ENCODE data around the gene LCK.

DNA sequence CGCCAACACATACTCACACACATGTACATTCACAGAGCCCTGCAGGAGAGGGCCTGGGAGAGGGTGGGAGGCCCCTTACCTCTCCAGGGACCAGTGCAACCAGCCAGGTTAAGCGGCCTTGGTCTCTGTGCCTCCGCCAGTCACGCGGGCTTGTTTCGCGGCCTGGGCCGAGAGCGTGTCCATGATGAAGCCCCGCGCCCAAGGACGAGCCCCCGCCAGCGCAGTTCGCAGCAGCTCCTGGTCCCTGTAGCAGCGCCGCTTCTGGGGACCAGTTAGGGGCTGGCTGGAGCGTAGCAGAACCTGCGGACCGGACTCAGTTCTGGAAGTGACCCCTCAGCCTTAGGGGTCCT lies 11.3 kb upstream of the LCK start:
- TF ChIP-seq, protein P1, sequence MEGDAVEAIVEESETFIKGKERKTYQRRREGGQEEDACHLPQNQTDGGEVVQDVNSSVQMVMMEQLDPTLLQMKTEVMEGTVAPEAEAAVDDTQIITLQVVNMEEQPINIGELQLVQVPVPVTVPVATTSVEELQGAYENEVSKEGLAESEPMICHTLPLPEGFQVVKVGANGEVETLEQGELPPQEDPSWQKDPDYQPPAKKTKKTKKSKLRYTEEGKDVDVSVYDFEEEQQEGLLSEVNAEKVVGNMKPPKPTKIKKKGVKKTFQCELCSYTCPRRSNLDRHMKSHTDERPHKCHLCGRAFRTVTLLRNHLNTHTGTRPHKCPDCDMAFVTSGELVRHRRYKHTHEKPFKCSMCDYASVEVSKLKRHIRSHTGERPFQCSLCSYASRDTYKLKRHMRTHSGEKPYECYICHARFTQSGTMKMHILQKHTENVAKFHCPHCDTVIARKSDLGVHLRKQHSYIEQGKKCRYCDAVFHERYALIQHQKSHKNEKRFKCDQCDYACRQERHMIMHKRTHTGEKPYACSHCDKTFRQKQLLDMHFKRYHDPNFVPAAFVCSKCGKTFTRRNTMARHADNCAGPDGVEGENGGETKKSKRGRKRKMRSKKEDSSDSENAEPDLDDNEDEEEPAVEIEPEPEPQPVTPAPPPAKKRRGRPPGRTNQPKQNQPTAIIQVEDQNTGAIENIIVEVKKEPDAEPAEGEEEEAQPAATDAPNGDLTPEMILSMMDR (IDR thresholded peaks at IDR 0.05) = no peak
- TF ChIP-seq JUN (CRISPR knock-in tag; IDR thresholded peaks at IDR 0.05) = no peak
- TF ChIP-seq SMAD3 (CRISPR knock-in tag; IDR thresholded peaks at IDR 0.05; ENCODE audit: borderline replicate concordance) = no peak
- TF ChIP-seq ELF4 (CRISPR knock-in tag; IDR thresholded peaks at IDR 0.05; ENCODE audit: low read depth) = no peak
- TF ChIP-seq, protein P2, sequence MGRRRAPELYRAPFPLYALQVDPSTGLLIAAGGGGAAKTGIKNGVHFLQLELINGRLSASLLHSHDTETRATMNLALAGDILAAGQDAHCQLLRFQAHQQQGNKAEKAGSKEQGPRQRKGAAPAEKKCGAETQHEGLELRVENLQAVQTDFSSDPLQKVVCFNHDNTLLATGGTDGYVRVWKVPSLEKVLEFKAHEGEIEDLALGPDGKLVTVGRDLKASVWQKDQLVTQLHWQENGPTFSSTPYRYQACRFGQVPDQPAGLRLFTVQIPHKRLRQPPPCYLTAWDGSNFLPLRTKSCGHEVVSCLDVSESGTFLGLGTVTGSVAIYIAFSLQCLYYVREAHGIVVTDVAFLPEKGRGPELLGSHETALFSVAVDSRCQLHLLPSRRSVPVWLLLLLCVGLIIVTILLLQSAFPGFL (CRISPR knock-in tag; IDR thresholded peaks at IDR 0.05; ENCODE audit: borderline replicate concordance) = no peak
- TF ChIP-seq, protein P3, sequence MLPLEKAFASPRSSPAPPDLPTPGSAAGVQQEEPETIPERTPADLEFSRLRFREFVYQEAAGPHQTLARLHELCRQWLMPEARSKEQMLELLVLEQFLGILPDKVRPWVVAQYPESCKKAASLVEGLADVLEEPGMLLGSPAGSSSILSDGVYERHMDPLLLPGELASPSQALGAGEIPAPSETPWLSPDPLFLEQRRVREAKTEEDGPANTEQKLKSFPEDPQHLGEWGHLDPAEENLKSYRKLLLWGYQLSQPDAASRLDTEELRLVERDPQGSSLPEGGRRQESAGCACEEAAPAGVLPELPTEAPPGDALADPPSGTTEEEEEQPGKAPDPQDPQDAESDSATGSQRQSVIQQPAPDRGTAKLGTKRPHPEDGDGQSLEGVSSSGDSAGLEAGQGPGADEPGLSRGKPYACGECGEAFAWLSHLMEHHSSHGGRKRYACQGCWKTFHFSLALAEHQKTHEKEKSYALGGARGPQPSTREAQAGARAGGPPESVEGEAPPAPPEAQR (CRISPR knock-in tag; IDR thresholded peaks at IDR 0.05) = no peak
- TF ChIP-seq, protein P4, sequence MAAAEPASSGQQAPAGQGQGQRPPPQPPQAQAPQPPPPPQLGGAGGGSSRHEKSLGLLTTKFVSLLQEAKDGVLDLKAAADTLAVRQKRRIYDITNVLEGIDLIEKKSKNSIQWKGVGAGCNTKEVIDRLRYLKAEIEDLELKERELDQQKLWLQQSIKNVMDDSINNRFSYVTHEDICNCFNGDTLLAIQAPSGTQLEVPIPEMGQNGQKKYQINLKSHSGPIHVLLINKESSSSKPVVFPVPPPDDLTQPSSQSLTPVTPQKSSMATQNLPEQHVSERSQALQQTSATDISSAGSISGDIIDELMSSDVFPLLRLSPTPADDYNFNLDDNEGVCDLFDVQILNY (CRISPR knock-in tag; IDR thresholded peaks at IDR 0.05) = no peak
- TF ChIP-seq, protein P5, sequence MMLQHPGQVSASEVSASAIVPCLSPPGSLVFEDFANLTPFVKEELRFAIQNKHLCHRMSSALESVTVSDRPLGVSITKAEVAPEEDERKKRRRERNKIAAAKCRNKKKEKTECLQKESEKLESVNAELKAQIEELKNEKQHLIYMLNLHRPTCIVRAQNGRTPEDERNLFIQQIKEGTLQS (CRISPR knock-in tag; conservative IDR thresholded peaks at IDR 0.05) = no peak
- no peak for TF ChIP-seq ATF1 (CRISPR knock-in tag; IDR thresholded peaks at IDR 0.05)
- TF ChIP-seq ESRRA (CRISPR knock-in tag; IDR thresholded peaks at IDR 0.05; ENCODE audit: borderline replicate concordance) = no peak
- TF ChIP-seq, protein P6, sequence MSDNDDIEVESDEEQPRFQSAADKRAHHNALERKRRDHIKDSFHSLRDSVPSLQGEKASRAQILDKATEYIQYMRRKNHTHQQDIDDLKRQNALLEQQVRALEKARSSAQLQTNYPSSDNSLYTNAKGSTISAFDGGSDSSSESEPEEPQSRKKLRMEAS (CRISPR knock-in tag; IDR thresholded peaks at IDR 0.05) = no peak; the same call in 1 of the 2 replicates
- TF ChIP-seq CBFB (CRISPR knock-in tag; IDR thresholded peaks at IDR 0.05; ENCODE audit: low read depth) = no peak
